CD14-positive monocyte (primary cell): ENCODE measurements around the gene SMIM33. TPM values are rescaled to one million over a fixed set of nuclear protein-coding genes. Genes with fewer than 3 reads are reported as not detected.
"Not testable (repeated sequence)": the region's sequence is repeated elsewhere in the genome, so short reads cannot be mapped to it uniquely, and the experiment has no call there.

Source experiments
- DNase-seq, 3 donors: peaks; one replicate each; pipeline ENCODE4 v3.0.0-alpha.2; 2011 to 2022
- H2AFZ ChIP-seq: 2 replicates; pipeline ENCODE4 v1.6.0; 2012; ENCODE audit warnings: mild to moderate bottlenecking, low read depth, low read length, inconsistent platforms; ENCODE audit not compliant: insufficient read depth, poor library complexity, severe bottlenecking
- H3K27ac ChIP-seq, 2 donors: 1 replicate in 1 of 2; 2 replicates in 1 of 2; pipeline ENCODE4 v1.5.1; 2012 to 2013; ENCODE audit warnings: low read length in 2 of 2, control low read depth in 1 of 2, inconsistent platforms in 1 of 2, low read depth in 1 of 2, mild to moderate bottlenecking in 1 of 2
- H3K27me3 ChIP-seq, 2 donors: one replicate each; pipeline versions ENCODE4 v1.6.0 to v1.6.1; 2011 to 2013; ENCODE audit warnings: low read length in 2 of 2; ENCODE audit not compliant: control insufficient read depth in 2 of 2, insufficient read depth in 2 of 2
- H3K36me3 ChIP-seq, 2 donors: replicated peaks in 1 of 2; 1 replicate in 1 of 2; 2 replicates in 1 of 2; pipeline versions ENCODE4 v1.5.1 to v1.6.1; 2012 to 2013; ENCODE audit warnings: low read length in 2 of 2, control low read depth in 1 of 2, inconsistent platforms in 1 of 2, mild to moderate bottlenecking in 1 of 2; ENCODE audit not compliant: insufficient read depth in 2 of 2, control insufficient read depth in 1 of 2
- H3K4me1 ChIP-seq, 2 donors: 1 replicate in 1 of 2; 2 replicates in 1 of 2; pipeline versions ENCODE4 v1.5.1 to v1.6.1; 2012 to 2013; ENCODE audit warnings: low read length in 2 of 2, control low read depth in 1 of 2, inconsistent platforms in 1 of 2, mild to moderate bottlenecking in 1 of 2, moderate library complexity in 1 of 2; ENCODE audit not compliant: insufficient read depth in 2 of 2, control insufficient read depth in 1 of 2
- H3K4me2 ChIP-seq: replicated peaks from 2 replicates; pipeline ENCODE3; 2012; ENCODE audit warnings: low read length, moderate library complexity, mild to moderate bottlenecking; ENCODE audit not compliant: poor library complexity, severe bottlenecking; ENCODE audit errors: extremely low read depth
- H3K4me3 ChIP-seq, 3 experiments: fragments of 200-600 bp in 1 of 3; sonication (generic) in 1 of 3; replicated peaks in 1 of 3; 1 replicate in 2 of 3; 2 replicates in 1 of 3; pipeline ENCODE4 v1.5.1; 2011 to 2013; ENCODE audit warnings: low read length in 3 of 3, mild to moderate bottlenecking in 3 of 3, control low read depth in 2 of 3, low read depth in 2 of 3, inconsistent platforms in 1 of 3, moderate library complexity in 1 of 3
- H3K79me2 ChIP-seq: 2 replicates; pipeline ENCODE4 v1.6.0; 2012; ENCODE audit warnings: mild to moderate bottlenecking, control low read depth, inconsistent platforms, low read length, moderate library complexity; ENCODE audit not compliant: insufficient read depth
- H3K9ac ChIP-seq: 2 replicates; pipeline ENCODE4 v1.6.0; 2017; ENCODE audit warnings: low read length, mild to moderate bottlenecking; ENCODE audit not compliant: insufficient read depth, poor library complexity, severe bottlenecking
- H3K9me3 ChIP-seq, 2 donors: replicated peaks in 1 of 2; 1 replicate in 1 of 2; 2 replicates in 1 of 2; pipeline versions ENCODE4 v1.5.1 to v1.6.1; 2012 to 2013; ENCODE audit warnings: low read length in 2 of 2, control low read depth in 1 of 2; ENCODE audit not compliant: control insufficient read depth in 1 of 2, insufficient read depth in 1 of 2
- H4K20me1 ChIP-seq: 2 replicates; pipeline ENCODE4 v1.6.0; 2012; ENCODE audit warnings: mild to moderate bottlenecking, low read length, control low read depth, moderate library complexity; ENCODE audit not compliant: insufficient read depth
- H3K27ac Mint-ChIP-seq, 7 donors: one replicate each; pipeline ENCODE4 v1.8.0; 2020; ENCODE audit warnings: mild to moderate bottlenecking in 7 of 7, mixed read lengths in 7 of 7, moderate library complexity in 6 of 7, inconsistent platforms in 2 of 7
- H3K27me3 Mint-ChIP-seq, 3 donors: one replicate each; pipeline ENCODE4 v1.8.0; 2021 to 2022; ENCODE audit warnings: low read depth in 3 of 3, mild to moderate bottlenecking in 3 of 3, mixed read lengths in 3 of 3, moderate library complexity in 3 of 3, inconsistent platforms in 1 of 3
- H3K36me3 Mint-ChIP-seq, 2 donors: one replicate each; pipeline ENCODE4 v1.8.0; 2020; ENCODE audit warnings: mixed read lengths in 2 of 2, inconsistent platforms in 1 of 2, mild to moderate bottlenecking in 1 of 2
- H3K4me1 Mint-ChIP-seq: one replicate; pipeline ENCODE4 v1.8.0; 2020; ENCODE audit warnings: mild to moderate bottlenecking, mixed read lengths
- H3K4me3 Mint-ChIP-seq, 2 donors: one replicate each; pipeline ENCODE4 v1.8.0; 2020; ENCODE audit warnings: mild to moderate bottlenecking in 2 of 2, mixed read lengths in 2 of 2, moderate library complexity in 1 of 2
- H3K9me3 Mint-ChIP-seq, 7 donors: one replicate each; pipeline ENCODE4 v1.8.0; 2020 to 2022; ENCODE audit warnings: mixed read lengths in 7 of 7, mild to moderate bottlenecking in 6 of 7, moderate library complexity in 6 of 7, inconsistent platforms in 2 of 7
- CTCF ChIP-seq: fragments of 200-600 bp; IDR thresholded peaks from one replicate; pipeline ENCODE4 v1.8.0; 2022; ENCODE audit warnings: antibody characterized with exemption, mild to moderate bottlenecking
- WGBS: methylation state at CpG from one replicate; pipeline ENCODE4 v1.1.5; 2013; ENCODE audit warnings: missing lambda C conversion rate; ENCODE audit not compliant: insufficient coverage; 5-methylcytosine and 5-hydroxymethylcytosine counted together
- intact Hi-C, 2 donors: fragments of 100-400 bp; cut with micrococcal nuclease; formaldehyde crosslinking; loops; one replicate each; pipeline versions ENCODE4 v1.15.0 to v1.15.1; 2023
- polyA plus RNA-seq, 3 donors: library from polyadenylated mRNA; depleted of rRNA in 1 of 3; unstranded in 2 of 3; stranded (reverse) in 1 of 3; fragments of 300-500 nt in 2 of 3; fragments of >200 nt in 1 of 3; fragmentation: Illumina TruSeq in 2 of 3; gene quantifications; 1 replicate in 2 of 3; 2 replicates in 1 of 3; pipeline ENCODE4 v1.2.3, GENCODE V29; 2012 to 2021

Gene SMIM33
- polyA plus RNA-seq, 3 donors = not detected

DNA sequence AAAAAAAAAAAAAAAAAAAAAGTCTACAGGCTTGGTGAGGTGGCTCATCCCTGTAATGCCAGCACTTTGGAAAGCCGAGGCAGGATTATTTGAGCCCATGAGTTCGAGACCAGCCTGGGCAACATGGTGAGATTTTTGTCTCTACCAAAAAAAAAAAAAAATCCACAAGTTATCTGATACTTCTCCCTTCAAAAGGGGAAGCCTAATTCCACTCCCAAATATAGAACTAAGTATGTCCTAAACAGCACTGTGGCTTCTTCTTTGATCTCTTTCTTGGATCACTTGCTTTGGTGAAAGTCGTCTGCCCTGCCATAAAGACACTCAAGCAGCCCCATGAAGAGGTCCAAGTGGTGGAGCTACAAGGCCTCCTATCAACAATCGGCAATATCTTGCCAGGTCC is 30.6 kb downstream of the SMIM33 start:
- peaks cover 0 to 1% (median 0%) of the 10 kb centered on the region in 3 donors for H3K27me3 Mint-ChIP-seq
- Histone ChIP-seq H3K9me3 (peaks cover 0 to 3% of the 10 kb centered on the region in 2 donors), H2AFZ (no peak overlapping the region), H3K9ac (no peak overlapping the region), H3K4me2 (peak overlapping the region; percentile 26), H3K4me1 (peaks cover 13 to 15% of the 10 kb centered on the region in 2 donors), H3K27ac (no peak overlapping the region), H3K4me3 (no peak overlapping the region), H3K27me3 (no peaks in the 10 kb centered on the region), H4K20me1 (no peaks in the 10 kb centered on the region), H3K79me2 (no peaks in the 10 kb centered on the region), H3K36me3 (no peaks in the 10 kb centered on the region)
- H3K4me1 Mint-ChIP-seq = peaks cover 7% of the 10 kb centered on the region
- intact Hi-C loops = no loop called here
- no peaks in the 10 kb centered on the region for H3K36me3 Mint-ChIP-seq
- DNase-seq = peak in 1 of 3 donors; percentile 43
- WGBS = 39% methylated on average over 4 of the region's 4 CpGs
- no peak for TF ChIP-seq CTCF
- peaks cover 0 to 5% (median 0%) of the 10 kb centered on the region in 7 donors for H3K9me3 Mint-ChIP-seq
- peak overlapping the region; percentile 12 to 59 for H3K4me3 Mint-ChIP-seq
- peak overlapping the region in 5 of 7 donors; percentile 56 to 85 (median 82) for H3K27ac Mint-ChIP-seq

GRCh38 chr5:139503036-139503817 is 32.4 kb downstream of the SMIM33 start:
- H3K9me3 ChIP-seq, H3K9me3 Mint-ChIP-seq, intact Hi-C loops, DNase-seq, H3K4me1 Mint-ChIP-seq, H3K4me3 ChIP-seq, H3K4me3 Mint-ChIP-seq, H3K27me3 ChIP-seq, H3K79me2 ChIP-seq, H2AFZ ChIP-seq, H3K9ac ChIP-seq, H3K36me3 Mint-ChIP-seq, H3K27me3 Mint-ChIP-seq, H3K4me2 ChIP-seq, H3K36me3 ChIP-seq, H4K20me1 ChIP-seq, H3K27ac ChIP-seq: not testable (repeated sequence)
- 87% methylated on average over 15 of the region's 15 CpGs for WGBS
- H3K4me1 ChIP-seq = peaks cover 13% of the 10 kb centered on the region in 2 donors
- peak overlapping the region in 1 of 7 donors; percentile 66 for H3K27ac Mint-ChIP-seq

DNA sequence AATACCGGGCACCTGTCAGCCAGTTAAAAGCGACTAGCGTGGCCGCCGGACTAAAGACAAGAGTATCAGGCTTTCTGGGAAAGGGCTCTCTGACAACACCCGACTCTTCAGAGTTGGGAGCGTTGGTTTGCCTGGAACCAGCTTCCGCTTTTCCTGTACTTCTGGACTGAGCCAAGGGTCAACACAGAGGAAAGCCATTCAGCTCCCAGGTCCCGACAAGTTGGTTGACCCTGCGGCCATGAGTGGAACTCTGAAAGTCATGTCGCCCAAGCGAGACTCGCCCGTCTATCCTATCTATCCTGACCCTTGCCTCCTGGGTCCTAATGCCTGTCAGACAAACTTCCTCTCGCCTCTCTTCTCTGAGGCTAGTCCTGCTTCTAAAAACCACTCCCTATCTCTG is 33.1 kb downstream of the SMIM33 start:
- peaks cover 13% of the 10 kb centered on the region in 2 donors for H3K4me1 ChIP-seq
- H3K27me3 ChIP-seq, H3K9me3 Mint-ChIP-seq, H3K9ac ChIP-seq, H3K4me3 ChIP-seq, H3K36me3 ChIP-seq, H3K36me3 Mint-ChIP-seq, H3K27ac ChIP-seq, H3K4me1 Mint-ChIP-seq, H3K27ac Mint-ChIP-seq, H3K79me2 ChIP-seq, intact Hi-C loops, H2AFZ ChIP-seq, H3K27me3 Mint-ChIP-seq, H3K9me3 ChIP-seq, H3K4me3 Mint-ChIP-seq, H4K20me1 ChIP-seq, H3K4me2 ChIP-seq, DNase-seq: not testable (repeated sequence)
- 90% methylated on average over 15 of the region's 15 CpGs for WGBS

DNA sequence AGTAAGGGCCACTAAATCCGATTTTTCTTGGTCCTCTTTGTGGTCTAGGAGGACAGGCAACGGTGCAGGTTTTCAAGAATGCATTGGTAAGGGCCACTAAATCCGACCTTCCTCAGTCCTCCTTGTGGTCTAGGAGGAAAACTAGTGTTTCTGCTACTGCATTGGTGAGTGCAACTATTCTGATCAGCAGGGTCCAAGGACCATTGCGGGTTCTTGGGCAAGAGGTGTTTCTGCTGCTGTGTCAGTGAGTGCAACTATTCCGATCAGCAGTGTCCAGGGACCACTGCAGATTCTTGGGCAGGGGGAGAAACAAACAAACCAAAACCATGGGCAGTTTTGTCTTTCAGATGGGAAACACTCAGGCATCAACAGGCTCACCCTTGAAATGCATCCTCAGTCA is 33.9 kb downstream of the SMIM33 start:
- H3K4me3 ChIP-seq, H3K27me3 Mint-ChIP-seq, H2AFZ ChIP-seq, H3K27me3 ChIP-seq, H3K9me3 Mint-ChIP-seq, H3K4me1 Mint-ChIP-seq, H3K79me2 ChIP-seq, H3K36me3 Mint-ChIP-seq, H3K27ac ChIP-seq, intact Hi-C loops, H4K20me1 ChIP-seq, H3K9me3 ChIP-seq, H3K9ac ChIP-seq, H3K4me2 ChIP-seq, H3K36me3 ChIP-seq, H3K4me3 Mint-ChIP-seq, H3K27ac Mint-ChIP-seq, DNase-seq: not testable (repeated sequence)
- H3K4me1 ChIP-seq = peaks cover 13% of the 10 kb centered on the region in 2 donors
- WGBS = 89% methylated on average over 5 of the region's 5 CpGs
